Right ventricle myocardium superior (tissue), 1 donor: Measurements from ENCODE around the gene RUNX1. TPM values are rescaled to one million over a fixed set of nuclear protein-coding genes. Genes with fewer than 3 reads are reported as not detected.

Experiments
- ATAC-seq: fragments of 200-7000 bp; cut with Tn5 transposase; one replicate; pipeline ENCODE4 v1.9.1; 2020; ENCODE audit warnings: mild to moderate bottlenecking; ENCODE audit not compliant: poor library complexity
- DNase-seq: peaks from one replicate; pipeline ENCODE4 v3.0.0-alpha.2; 2020
- intact Hi-C: fragments of 100-400 bp; cut with DNase I; formaldehyde crosslinking; loops from one replicate; pipeline ENCODE4 v1.11.2; 2022
- total RNA-seq: library from RNA; stranded (reverse); fragmentation: NEBNext Ultra II Directional; extraction: Animal tissue kit (Norgen Biotek cat#: 25700); gene quantifications from one replicate; pipeline ENCODE4 v1.2.1, GENCODE V29; 2021
- donor health status: DM: no; HTN: yes; CAD: no; lungs with severe emphysema.

RUNX1 gene
- total RNA-seq, 1 donor from 2014 or later: 1.5 TPM

- intact Hi-C loops: no loop called here
- no peak for DNase-seq
These were observed 269.2 kb downstream of the RUNX1 start for GRCh38 chr21:34779860-34780259.

DNA sequence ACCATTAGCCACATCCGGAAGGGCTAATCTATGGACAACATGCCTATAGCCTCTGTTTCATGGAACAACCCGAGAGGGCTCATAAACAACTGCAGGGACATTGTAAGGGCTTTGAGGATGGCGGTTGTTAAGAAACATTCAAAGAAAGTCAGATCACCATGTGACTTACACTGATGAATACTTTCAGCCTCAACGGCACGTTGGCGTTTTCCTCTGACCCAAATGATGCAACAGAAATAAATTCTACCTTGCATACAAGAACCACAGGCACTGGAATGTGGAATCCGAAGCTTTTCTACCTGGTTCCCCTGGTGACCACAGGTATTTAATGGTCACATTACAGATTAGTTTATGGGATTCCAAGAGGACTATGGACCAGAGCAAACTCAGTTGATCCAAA, 273.3 kb downstream of the RUNX1 start:
- DNase-seq: no peak
- ATAC-seq: no peak
- intact Hi-C loops: no loop called here

More at GRCh38 chr21:34779860-34780259, 269.2 kb downstream of the RUNX1 start:
- no peak for ATAC-seq

DNA sequence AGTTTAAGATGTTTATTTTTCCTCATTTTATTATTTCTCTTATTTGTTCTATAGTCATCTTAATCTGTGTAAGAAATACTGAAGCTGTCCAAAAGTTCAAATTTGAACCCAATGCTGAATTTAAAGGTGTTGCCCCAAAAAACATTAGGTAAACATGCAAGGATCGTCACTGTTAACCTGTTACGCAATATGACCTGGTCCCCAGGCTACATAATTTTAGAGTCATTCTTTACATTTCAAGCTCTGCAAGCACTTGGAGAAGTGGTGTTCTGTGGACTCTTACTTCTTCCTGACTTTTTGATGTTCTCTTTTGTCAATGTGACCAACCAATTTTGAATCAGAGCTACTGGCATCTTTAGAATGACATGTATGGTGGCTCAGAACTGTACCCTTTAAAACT, 274.4 kb downstream of the RUNX1 start:
- DNase-seq: no peak
- ATAC-seq: no peak
- intact Hi-C loops: no loop called here

DNA sequence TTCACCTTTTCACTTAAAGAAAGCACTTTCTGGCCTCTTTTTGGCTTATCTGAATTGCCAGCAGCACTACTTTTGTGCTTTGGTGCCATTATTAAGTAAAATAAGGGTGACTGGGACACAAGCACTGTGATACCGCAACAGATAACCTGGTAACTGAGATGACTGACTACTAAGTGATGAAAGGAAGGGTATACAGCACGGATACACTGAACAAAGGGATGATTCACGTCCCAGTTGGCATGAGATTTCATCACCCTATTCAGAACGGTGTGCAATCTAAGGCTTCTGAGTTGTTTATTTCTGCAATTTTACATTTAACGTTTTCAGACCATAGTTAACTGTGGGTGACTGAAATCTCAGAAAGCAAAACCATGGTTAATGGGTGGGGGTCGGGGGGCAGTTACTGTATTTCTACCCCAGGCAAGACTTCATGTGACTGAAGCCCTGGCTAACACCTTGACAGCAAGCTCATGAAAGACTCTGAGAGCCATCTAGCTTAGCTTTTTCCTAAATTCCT, 277.5 kb downstream of the RUNX1 start:
- DNase-seq: no peak
- intact Hi-C loops: no loop called here
- no peak for ATAC-seq

GRCh38 chr21:34770576-34770975, 278.5 kb downstream of the RUNX1 start:
- DNase-seq (no peak), ATAC-seq (no peak)
- intact Hi-C loops: no loop called here

- intact Hi-C loops: no loop called here
- DNase-seq (no peak), ATAC-seq (no peak)
These were observed 280.8 kb downstream of the RUNX1 start for GRCh38 chr21:34768326-34768725.

DNA sequence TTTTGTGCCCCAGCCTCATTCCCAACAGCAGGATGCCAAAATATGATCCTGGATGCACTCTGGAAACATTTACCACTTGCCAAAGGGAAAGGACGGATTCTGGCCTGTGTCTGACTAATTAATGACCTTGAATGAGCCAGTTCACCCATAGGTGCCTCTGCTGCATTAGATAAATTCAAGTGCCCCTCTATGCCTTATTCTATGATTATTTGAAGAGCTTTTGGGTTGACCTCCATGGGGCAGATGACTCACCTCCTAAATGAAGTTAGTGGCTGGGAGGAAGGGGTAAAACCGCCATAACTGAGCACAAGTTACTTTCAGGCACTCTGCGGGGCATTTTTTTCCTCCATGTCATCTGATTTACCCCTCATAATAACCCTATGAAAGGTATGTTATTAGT, 282.2 kb downstream of the RUNX1 start:
- intact Hi-C loops: no loop called here
- ATAC-seq: no peak

GRCh38 chr21:34765619-34766018, 283.5 kb downstream of the RUNX1 start:
- ATAC-seq (no peak), DNase-seq (no peak)
- intact Hi-C loops: no loop called here

More for the DNA sequence above, 282.2 kb downstream of the RUNX1 start:
- no peak for DNase-seq

- DNase-seq (no peak), ATAC-seq (no peak)
- intact Hi-C loops: no loop called here
These were observed 284.3 kb downstream of the RUNX1 start for GRCh38 chr21:34764715-34765284.

DNA sequence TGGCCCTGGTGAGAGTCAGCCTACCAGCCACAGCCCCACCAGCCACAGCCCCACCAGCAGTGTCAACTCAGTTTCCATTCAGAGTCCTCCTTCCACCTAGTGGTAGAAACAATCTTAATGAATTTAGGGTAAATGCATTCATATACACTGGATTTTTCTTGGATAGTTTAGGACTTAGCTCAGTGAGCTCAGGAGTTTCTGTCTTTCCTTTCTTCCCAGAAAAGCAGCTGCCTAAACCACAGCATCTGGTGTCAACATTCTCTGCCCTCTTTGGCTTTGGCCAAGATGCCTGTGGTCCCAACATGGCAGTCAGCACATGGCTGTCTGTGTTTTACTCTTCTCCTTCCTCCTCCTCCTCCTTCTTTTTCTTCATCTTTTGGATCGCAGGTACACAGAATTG, 286.3 kb downstream of the RUNX1 start:
- intact Hi-C loops: no loop called here
- ATAC-seq (no peak), DNase-seq (no peak)

DNA sequence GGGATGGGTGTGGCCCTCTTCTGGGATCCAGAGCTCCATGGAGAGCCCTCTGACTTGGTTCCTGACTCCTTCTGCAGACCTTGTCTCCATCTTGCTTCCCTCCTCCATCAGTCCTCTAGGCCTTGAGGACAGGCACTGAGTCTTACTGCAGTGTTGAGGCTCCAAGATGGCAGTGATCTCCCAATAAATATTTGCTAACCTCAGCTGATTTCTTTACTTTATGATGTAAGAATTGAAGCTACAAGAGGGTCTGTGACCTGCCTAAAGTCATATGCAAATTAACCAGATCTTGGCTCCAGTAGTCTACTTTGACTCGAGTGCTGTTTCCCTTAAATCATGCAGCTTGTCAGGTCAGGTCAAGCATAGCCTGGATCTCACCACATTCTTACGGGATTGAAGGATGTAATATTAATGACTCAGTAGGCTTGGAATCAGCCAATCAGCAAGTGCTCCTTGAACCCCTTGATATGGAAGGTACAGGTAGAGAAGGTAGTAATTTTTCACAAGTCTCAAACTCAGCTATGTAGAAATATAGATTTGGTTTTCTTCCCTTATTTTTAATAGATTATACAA, 287.3 kb downstream of the RUNX1 start:
- ATAC-seq (no peak), DNase-seq (no peak)
- intact Hi-C loops: no loop called here

DNA sequence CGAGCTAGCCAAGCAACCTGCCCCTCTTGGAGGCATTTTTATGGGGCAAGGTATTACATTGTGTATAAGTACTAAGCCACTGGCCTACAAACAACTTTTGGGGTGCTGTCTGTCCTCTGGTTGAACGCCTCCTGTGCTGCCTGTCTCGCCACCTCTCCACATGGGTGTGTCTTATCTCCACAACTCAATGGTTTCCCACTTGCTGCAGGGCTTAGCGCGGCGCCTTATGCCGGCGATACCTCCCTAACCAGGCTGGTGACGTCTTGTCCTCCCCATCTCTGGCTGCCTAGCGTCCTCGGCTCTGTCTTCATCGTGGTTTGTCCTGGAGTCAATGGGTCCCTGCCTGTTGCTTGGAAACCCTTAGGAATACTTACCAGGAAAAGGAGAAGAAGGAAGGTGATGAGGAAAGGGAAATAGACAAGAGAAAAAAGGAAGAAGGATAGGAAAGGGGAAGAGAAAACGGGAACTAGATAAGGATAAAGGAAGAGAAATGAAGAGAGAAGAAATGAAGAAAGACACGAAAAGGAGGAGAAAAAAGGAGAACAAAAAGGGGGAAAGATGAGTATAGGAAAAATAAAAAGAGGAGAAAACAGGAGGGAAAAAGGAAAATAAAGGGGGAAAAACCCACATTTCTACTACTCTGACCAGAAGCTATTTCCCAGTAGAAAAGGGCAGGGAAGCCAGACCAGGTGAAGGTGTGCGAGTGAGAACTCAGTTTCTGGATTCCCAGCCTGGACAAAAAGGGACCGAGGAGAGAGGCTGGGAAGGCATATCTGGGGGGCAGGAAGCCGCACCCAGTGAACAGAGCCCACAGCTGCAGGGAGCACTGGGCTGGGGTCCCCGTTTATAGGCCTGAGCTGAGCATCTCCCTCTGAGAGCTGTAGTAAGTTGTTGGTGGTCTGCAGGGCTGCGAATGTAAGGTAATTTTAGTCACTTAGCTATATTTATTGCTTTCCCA, 294.1 kb downstream of the RUNX1 start:
- ATAC-seq (no peak), DNase-seq (no peak)
- intact Hi-C loops: no loop called here

- intact Hi-C loops: loop anchor here (5.0 kb wide), 2 partner anchors 1093 to 1188 kb away; no protein-coding TSS in a partner anchor
- ATAC-seq (no peak), DNase-seq (no peak)
These were observed 300.2 kb downstream of the RUNX1 start for GRCh38 chr21:34748862-34749261.

DNA sequence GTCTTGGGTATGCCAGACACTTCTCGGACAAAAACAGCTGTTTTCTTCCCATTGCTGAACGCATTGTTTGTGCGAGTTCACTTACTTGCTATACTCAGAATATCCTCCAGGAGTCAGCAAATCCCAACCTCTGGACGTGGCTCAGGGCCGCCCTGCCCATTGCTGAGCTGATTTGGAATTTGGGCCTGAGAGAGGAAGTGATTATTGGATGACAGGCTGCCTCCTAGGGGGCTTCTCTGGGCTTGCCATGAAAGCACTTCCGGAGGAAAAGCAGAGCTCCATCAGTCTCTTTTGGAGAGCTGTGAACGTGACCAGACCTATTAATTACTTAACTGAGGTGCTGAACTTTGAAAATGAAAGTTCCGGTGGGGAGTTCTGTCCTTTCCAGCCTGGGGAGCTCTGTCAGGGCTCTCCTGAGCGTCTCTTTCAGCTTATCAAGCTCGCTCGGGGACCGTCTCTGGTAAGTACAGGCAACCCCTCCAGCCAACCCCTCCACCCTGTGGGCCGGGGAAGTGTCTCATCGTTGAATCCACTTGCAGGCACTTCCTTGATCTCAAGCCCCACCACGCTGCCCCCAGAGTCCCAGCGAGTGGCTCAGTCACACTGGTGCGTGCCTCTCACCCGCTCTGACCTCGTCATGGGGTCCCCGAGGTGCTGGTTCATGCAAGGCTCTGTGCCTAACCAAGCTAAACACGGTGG, 303.4 kb downstream of the RUNX1 start:
- intact Hi-C loops: loop anchor here (5.0 kb wide), 2 partner anchors 1097 to 1192 kb away; no protein-coding TSS in a partner anchor
- ATAC-seq (peak; percentile 95), DNase-seq (peak; percentile 80)

GRCh38 chr21:34744801-34745200, 304.3 kb downstream of the RUNX1 start:
- intact Hi-C loops: loop anchor here (5.0 kb wide), 2 partner anchors 1098 to 1192 kb away; no protein-coding TSS in a partner anchor
- DNase-seq: no peak
- ATAC-seq: no peak

DNA sequence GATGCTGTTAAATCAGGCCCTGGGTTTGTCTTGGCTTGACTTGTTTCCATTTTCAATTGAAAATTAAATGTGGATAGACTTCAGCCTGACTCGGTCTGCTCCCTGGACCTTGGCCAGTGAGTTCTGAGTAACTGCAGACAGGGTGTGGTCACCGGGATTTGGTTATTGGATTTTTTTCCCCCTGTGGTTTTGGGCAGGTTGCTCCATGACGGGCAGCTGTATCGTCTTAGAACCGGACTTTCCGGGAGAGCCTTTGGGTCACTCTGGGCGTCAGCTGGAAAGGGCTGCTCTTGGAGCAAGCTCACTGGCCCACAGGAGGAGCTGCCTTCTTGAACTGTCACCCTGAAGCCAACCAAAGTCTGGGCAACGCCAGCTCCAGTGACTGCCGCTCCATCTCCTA, 305.3 kb downstream of the RUNX1 start:
- ATAC-seq: no peak
- no peak for DNase-seq

DNA sequence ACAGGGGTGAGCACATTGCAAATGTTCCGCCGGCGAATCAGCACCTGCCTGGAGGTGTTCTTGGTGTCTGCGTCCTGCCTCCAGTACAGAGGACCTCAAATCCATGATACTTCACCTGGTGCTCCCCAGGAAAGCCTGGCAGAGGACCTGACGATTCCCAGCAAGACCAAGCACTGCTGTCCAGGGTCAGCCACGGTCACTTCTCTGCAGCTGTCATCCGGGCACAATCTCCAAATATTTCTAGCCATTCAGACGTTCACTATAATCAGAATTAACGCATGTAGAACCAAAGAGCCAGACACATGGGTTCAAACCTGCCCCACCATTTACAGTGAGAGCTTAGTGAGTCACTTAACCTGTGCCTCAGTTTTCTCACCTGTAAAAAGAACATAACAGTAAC, 305.8 kb downstream of the RUNX1 start:
- ATAC-seq: no peak
- intact Hi-C loops: no loop called here

More for the DNA sequence above, 305.3 kb downstream of the RUNX1 start:
- intact Hi-C loops: no loop called here

DNA sequence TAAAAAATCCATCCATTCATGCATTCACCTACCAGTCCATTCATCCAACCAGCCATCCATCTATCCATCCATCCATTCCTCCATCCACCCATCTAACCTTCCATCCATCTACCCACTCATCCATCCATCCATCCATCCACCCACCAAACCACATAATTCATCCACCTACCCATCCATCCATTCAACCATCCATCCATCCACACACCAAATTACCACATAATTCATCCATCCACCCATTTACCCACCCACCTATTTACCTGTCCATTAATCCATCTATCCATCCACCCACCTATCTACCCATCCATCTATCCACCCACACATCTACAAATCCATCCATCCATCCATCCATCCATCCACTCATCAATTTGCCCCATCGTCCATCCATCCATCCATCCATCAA, 308.9 kb downstream of the RUNX1 start:
- DNase-seq: no peak
- intact Hi-C loops: no loop called here

More for the DNA sequence above, 305.8 kb downstream of the RUNX1 start:
- DNase-seq: no peak

More for the DNA sequence above, 308.9 kb downstream of the RUNX1 start:
- no peak for ATAC-seq
